CD14-positive monocyte (primary cell): ENCODE measurements around the gene RAB25. TPM values are rescaled to one million over a fixed set of nuclear protein-coding genes. Genes with fewer than 3 reads are reported as not detected.
A peak's percentile ranks its signal among the peaks of the same experiment; 100 is the strongest.

Experiments used
- DNase-seq, 3 donors: peaks; one replicate each; pipeline ENCODE4 v3.0.0-alpha.2; 2011 to 2022
- H2AFZ ChIP-seq: 2 replicates; pipeline ENCODE4 v1.6.0; 2012; ENCODE audit warnings: mild to moderate bottlenecking, low read depth, low read length, inconsistent platforms; ENCODE audit not compliant: insufficient read depth, poor library complexity, severe bottlenecking
- H3K27ac ChIP-seq, 2 donors: 1 replicate in 1 of 2; 2 replicates in 1 of 2; pipeline ENCODE4 v1.5.1; 2012 to 2013; ENCODE audit warnings: low read length in 2 of 2, control low read depth in 1 of 2, inconsistent platforms in 1 of 2, low read depth in 1 of 2, mild to moderate bottlenecking in 1 of 2
- H3K27me3 ChIP-seq, 2 donors: one replicate each; pipeline versions ENCODE4 v1.6.0 to v1.6.1; 2011 to 2013; ENCODE audit warnings: low read length in 2 of 2; ENCODE audit not compliant: control insufficient read depth in 2 of 2, insufficient read depth in 2 of 2
- H3K36me3 ChIP-seq, 2 donors: replicated peaks in 1 of 2; 1 replicate in 1 of 2; 2 replicates in 1 of 2; pipeline versions ENCODE4 v1.5.1 to v1.6.1; 2012 to 2013; ENCODE audit warnings: low read length in 2 of 2, control low read depth in 1 of 2, inconsistent platforms in 1 of 2, mild to moderate bottlenecking in 1 of 2; ENCODE audit not compliant: insufficient read depth in 2 of 2, control insufficient read depth in 1 of 2
- H3K4me1 ChIP-seq, 2 donors: 1 replicate in 1 of 2; 2 replicates in 1 of 2; pipeline versions ENCODE4 v1.5.1 to v1.6.1; 2012 to 2013; ENCODE audit warnings: low read length in 2 of 2, control low read depth in 1 of 2, inconsistent platforms in 1 of 2, mild to moderate bottlenecking in 1 of 2, moderate library complexity in 1 of 2; ENCODE audit not compliant: insufficient read depth in 2 of 2, control insufficient read depth in 1 of 2
- H3K4me2 ChIP-seq: replicated peaks from 2 replicates; pipeline ENCODE3; 2012; ENCODE audit warnings: low read length, moderate library complexity, mild to moderate bottlenecking; ENCODE audit not compliant: poor library complexity, severe bottlenecking; ENCODE audit errors: extremely low read depth
- H3K4me3 ChIP-seq, 3 experiments: fragments of 200-600 bp in 1 of 3; sonication (generic) in 1 of 3; replicated peaks in 1 of 3; 1 replicate in 2 of 3; 2 replicates in 1 of 3; pipeline ENCODE4 v1.5.1; 2011 to 2013; ENCODE audit warnings: low read length in 3 of 3, mild to moderate bottlenecking in 3 of 3, control low read depth in 2 of 3, low read depth in 2 of 3, inconsistent platforms in 1 of 3, moderate library complexity in 1 of 3
- H3K79me2 ChIP-seq: 2 replicates; pipeline ENCODE4 v1.6.0; 2012; ENCODE audit warnings: mild to moderate bottlenecking, control low read depth, inconsistent platforms, low read length, moderate library complexity; ENCODE audit not compliant: insufficient read depth
- H3K9ac ChIP-seq: 2 replicates; pipeline ENCODE4 v1.6.0; 2017; ENCODE audit warnings: low read length, mild to moderate bottlenecking; ENCODE audit not compliant: insufficient read depth, poor library complexity, severe bottlenecking
- H3K9me3 ChIP-seq, 2 donors: replicated peaks in 1 of 2; 1 replicate in 1 of 2; 2 replicates in 1 of 2; pipeline versions ENCODE4 v1.5.1 to v1.6.1; 2012 to 2013; ENCODE audit warnings: low read length in 2 of 2, control low read depth in 1 of 2; ENCODE audit not compliant: control insufficient read depth in 1 of 2, insufficient read depth in 1 of 2
- H4K20me1 ChIP-seq: 2 replicates; pipeline ENCODE4 v1.6.0; 2012; ENCODE audit warnings: mild to moderate bottlenecking, low read length, control low read depth, moderate library complexity; ENCODE audit not compliant: insufficient read depth
- H3K27ac Mint-ChIP-seq, 7 donors: one replicate each; pipeline ENCODE4 v1.8.0; 2020; ENCODE audit warnings: mild to moderate bottlenecking in 7 of 7, mixed read lengths in 7 of 7, moderate library complexity in 6 of 7, inconsistent platforms in 2 of 7
- H3K27me3 Mint-ChIP-seq, 3 donors: one replicate each; pipeline ENCODE4 v1.8.0; 2021 to 2022; ENCODE audit warnings: low read depth in 3 of 3, mild to moderate bottlenecking in 3 of 3, mixed read lengths in 3 of 3, moderate library complexity in 3 of 3, inconsistent platforms in 1 of 3
- H3K36me3 Mint-ChIP-seq, 2 donors: one replicate each; pipeline ENCODE4 v1.8.0; 2020; ENCODE audit warnings: mixed read lengths in 2 of 2, inconsistent platforms in 1 of 2, mild to moderate bottlenecking in 1 of 2
- H3K4me1 Mint-ChIP-seq: one replicate; pipeline ENCODE4 v1.8.0; 2020; ENCODE audit warnings: mild to moderate bottlenecking, mixed read lengths
- H3K4me3 Mint-ChIP-seq, 2 donors: one replicate each; pipeline ENCODE4 v1.8.0; 2020; ENCODE audit warnings: mild to moderate bottlenecking in 2 of 2, mixed read lengths in 2 of 2, moderate library complexity in 1 of 2
- H3K9me3 Mint-ChIP-seq, 7 donors: one replicate each; pipeline ENCODE4 v1.8.0; 2020 to 2022; ENCODE audit warnings: mixed read lengths in 7 of 7, mild to moderate bottlenecking in 6 of 7, moderate library complexity in 6 of 7, inconsistent platforms in 2 of 7
- CTCF ChIP-seq: fragments of 200-600 bp; IDR thresholded peaks from one replicate; pipeline ENCODE4 v1.8.0; 2022; ENCODE audit warnings: antibody characterized with exemption, mild to moderate bottlenecking
- WGBS: methylation state at CpG from one replicate; pipeline ENCODE4 v1.1.5; 2013; ENCODE audit warnings: missing lambda C conversion rate; ENCODE audit not compliant: insufficient coverage; 5-methylcytosine and 5-hydroxymethylcytosine counted together
- intact Hi-C, 2 donors: fragments of 100-400 bp; cut with micrococcal nuclease; formaldehyde crosslinking; loops; one replicate each; pipeline versions ENCODE4 v1.15.0 to v1.15.1; 2023
- polyA plus RNA-seq, 3 donors: library from polyadenylated mRNA; depleted of rRNA in 1 of 3; unstranded in 2 of 3; stranded (reverse) in 1 of 3; fragments of 300-500 nt in 2 of 3; fragments of >200 nt in 1 of 3; fragmentation: Illumina TruSeq in 2 of 3; gene quantifications; 1 replicate in 2 of 3; 2 replicates in 1 of 3; pipeline ENCODE4 v1.2.3, GENCODE V29; 2012 to 2021

RAB25 gene
- polyA plus RNA-seq, 3 donors: 0.23 TPM; not detected in 2

- 100% methylated on average over 1 of the region's 2 CpGs for whole genome bisulfite sequencing
- intact Hi-C loops: loop anchor here (2.0 to 10.0 kb wide), 3 partner anchors 73 to 136 kb away; no protein-coding TSS in a partner anchor
Observed at GRCh38 chr1:156091610-156092009, 30.6 kb downstream of the RAB25 start.

GRCh38 chr1:156095906-156096508 is 35.0 kb downstream of the RAB25 start:
- intact Hi-C loops: loop anchor here (2.0 to 10.0 kb wide), 3 partner anchors 31 to 69 kb away; no protein-coding TSS in a partner anchor
- Histone ChIP-seq H3K79me2 (no peaks in the 10 kb centered on the region), H3K9me3 (peaks cover 0 to 4% of the 10 kb centered on the region in 2 donors), H3K36me3 (no peaks in the 10 kb centered on the region), H3K9ac (no peak overlapping the region), H3K27ac (no peak overlapping the region), H3K4me3 (no peak overlapping the region), H4K20me1 (no peaks in the 10 kb centered on the region), H2AFZ (no peak overlapping the region), H3K4me2 (no peak overlapping the region), H3K4me1 (peaks cover 12 to 20% of the 10 kb centered on the region in 2 donors), H3K27me3 (peaks cover 48 to 97% of the 10 kb centered on the region in 2 donors)
- Mint-ChIP-seq H3K27me3 (peaks cover 90 to 99% (median 94%) of the 10 kb centered on the region in 3 donors), H3K36me3 (peaks cover 7 to 14% of the 10 kb centered on the region in 2 donors), H3K27ac (peak overlapping the region in 5 of 7 donors; percentile 83 to 97 (median 94)), H3K9me3 (peaks cover 0 to 16% (median 0%) of the 10 kb centered on the region in 7 donors), H3K4me1 (peaks cover 27% of the 10 kb centered on the region), H3K4me3 (peak overlapping the region in 1 of 2 donors; percentile 85)
- peak in 2 of 3 donors; percentile 39 to 49 for DNase-seq
- TF ChIP-seq CTCF: no peak
- WGBS: 100% methylated on average over 1 of the region's 3 CpGs

More at GRCh38 chr1:156091610-156092009, 30.6 kb downstream of the RAB25 start:
- Histone ChIP-seq H3K4me3 (no peak overlapping the region), H3K27me3 (peaks cover 14 to 62% of the 10 kb centered on the region in 2 donors), H3K79me2 (no peaks in the 10 kb centered on the region), H2AFZ (no peak overlapping the region), H3K9ac (no peak overlapping the region), H3K36me3 (no peaks in the 10 kb centered on the region), H3K4me1 (peaks cover 25 to 28% of the 10 kb centered on the region in 2 donors), H3K4me2 (no peak overlapping the region), H4K20me1 (no peaks in the 10 kb centered on the region), H3K27ac (no peak overlapping the region), H3K9me3 (no peaks in the 10 kb centered on the region)
- peaks cover 0 to 11% (median 0%) of the 10 kb centered on the region in 7 donors for H3K9me3 Mint-ChIP-seq
- TF ChIP-seq CTCF: no peak
- peaks cover 28% of the 10 kb centered on the region for H3K4me1 Mint-ChIP-seq
- H3K4me3 Mint-ChIP-seq: peak overlapping the region in 1 of 2 donors; percentile 56
- H3K36me3 Mint-ChIP-seq: peaks cover 0 to 3% of the 10 kb centered on the region in 2 donors
- no peak overlapping the region for H3K27ac Mint-ChIP-seq
- no peak for DNase-seq
- peaks cover 65 to 82% (median 76%) of the 10 kb centered on the region in 3 donors for H3K27me3 Mint-ChIP-seq
